ENCODE results near the gene STT3A.

The STT3A gene

DNA sequence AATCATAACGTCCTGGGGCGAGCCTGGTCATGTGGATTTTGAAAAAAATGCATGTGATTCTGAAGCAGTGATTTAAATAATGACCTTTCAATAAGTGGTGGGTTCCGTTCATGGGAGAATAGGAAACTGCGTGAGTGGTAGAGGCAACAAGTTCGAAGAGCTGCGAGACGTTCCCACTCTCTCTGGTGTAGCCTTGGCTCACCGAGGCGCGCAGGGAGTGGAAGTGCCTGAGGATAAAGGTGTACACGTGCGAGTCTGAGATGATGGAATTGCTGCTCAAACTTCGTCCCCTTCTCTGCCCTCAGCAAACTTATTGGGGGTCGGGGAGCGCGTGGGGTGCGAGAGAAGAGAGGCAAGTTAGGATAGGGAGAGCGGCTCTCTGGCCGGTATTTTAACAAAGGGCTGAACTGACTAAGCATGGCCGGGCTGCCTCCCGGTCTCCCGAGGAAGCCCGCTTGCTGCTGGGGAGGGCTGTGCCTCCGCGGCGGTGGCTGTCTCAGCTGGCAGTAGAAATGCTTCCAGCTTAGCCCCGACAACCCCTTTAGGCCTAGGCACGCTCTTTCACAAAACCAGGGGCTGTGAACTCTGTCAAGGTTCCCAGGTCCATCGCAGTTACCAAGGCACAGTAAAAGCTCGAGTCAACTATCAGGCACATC is 875 bp upstream of the STT3A start:
- DNase-seq, result no peak

DNA sequence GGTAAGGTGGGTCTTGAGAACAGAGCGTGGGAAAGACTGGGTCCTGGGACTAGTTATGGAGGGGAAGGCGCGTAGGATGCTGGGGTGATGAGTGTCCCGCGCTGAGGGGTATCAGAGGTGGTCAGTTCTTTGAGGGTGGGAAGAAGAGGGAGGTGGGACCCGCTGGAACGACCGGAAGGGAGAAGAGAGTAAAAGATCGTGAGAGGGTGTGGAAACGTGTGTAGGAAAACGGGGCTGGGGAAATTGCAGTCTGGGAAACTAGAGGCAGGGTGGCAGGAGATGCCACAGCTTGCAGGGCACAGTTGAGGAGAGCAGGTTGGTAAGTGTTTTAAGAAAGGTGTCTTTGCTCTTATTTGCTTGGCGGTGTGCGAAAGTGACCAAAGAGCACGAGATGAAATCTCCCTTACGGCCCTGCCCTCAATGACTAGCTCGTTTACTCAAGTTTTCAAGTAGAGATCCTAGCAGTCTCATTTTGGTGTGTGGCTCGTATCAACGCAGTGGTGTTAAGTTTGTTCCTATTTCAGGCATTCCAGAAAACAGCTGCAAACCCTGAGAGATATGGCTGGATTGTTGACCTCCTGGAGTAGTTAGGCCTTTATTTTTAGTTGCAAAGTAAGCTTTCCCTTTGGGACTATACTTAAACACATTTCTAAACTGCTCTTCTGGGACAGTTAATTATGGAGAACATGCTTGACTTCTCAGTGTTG is 615 bp downstream of the STT3A start:
- DNase-seq, result no peak

DNA sequence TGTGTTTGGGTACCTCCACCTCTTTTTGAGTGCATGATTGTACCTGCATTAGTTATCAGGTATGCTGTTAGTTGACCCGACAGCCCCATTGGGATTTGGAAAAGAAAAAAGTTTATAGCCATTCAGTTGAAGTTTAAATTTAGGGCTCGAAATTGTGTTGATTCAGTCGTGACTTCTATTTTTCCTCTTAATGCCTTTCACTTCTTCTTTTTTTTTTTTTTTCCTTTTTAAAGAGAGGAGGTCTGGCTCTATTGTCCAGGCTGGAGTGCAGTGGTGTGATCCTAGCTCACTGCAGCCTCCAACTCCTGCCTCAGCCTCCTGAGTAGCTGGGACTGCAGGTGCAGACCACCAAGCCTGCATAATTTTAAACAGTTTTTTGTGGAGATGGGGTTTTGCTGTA is 2.3 kb downstream of the STT3A start:
- DNase-seq, result no peak

DNA sequence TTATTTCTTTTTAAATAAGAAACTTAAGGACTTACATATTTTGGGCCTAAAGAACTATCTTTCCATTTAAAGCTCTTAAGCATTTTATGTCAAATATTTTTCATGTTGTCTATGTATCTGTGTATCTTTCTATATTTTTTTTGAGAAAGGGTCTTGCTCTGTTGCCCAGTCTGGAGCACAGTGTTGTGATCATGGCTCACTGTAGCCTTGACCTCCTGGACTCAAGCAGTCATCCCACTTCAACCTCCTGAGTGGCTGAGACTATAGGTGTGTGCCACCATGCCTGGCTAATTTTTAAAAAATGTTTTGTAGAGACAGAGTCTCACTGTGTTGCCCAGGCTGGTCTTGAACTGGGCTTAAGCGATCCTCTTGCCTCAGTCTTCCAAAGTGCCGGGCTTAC is 8.0 kb downstream of the STT3A start:
- no peak for DNase-seq

DNA sequence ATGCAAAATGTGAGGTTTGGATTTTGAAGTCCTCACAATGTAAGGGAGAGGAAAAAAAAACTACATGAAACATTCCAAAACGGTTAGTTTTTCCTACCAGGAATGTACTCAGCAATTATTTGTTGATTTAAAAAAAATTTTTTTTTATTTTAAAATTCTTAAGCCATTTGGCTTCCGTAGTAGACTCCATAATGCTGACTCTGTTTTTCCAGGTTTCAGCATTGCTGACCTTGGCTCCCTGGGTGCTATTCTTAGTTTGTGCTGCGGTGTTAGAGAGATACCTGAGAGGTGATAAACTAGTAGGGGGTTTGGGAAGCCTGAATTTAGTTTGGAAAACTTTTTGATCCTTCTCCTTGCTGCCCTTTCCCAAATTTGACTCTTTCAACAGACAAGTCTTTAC is 10.6 kb downstream of the STT3A start:
- no peak for DNase-seq

DNA sequence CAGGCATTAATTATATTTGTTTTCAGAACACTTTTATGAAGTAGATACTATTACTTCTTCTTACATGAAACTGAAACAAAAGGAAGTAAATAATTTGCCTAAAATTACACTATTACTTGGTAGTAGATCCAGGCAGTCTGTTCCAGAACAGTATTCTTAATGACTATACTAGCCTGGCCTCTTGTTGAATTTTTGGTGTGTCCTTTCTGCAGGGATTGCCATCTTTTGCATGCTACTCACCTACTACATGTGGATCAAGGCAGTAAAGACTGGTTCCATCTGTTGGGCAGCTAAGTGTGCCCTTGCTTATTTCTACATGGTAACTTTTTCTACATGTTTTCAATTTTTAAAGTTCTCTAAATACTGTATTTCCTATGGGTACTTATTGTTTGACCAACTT is 12.8 kb downstream of the STT3A start:
- DNase-seq, result no peak

DNA sequence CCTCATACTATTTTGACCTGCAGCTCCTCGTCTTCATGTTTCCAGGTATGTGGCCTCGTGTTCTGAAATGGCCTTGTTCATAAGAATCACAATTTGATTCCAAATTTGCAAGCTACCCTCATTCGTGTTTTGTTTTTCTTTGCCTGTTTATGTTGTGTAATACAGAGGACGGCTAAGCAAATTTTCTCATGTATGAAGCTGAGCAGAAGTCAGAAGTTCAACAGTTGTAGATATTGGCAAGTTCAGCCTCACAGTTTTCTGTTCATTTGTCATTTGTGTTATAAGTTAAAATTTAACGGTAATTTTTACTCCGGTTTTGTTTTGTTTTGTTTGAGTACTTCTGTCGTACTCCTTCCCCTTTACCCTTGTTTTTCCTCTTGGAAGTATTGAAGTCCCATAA is 16.9 kb downstream of the STT3A start:
- DNase-seq, result no peak

DNA sequence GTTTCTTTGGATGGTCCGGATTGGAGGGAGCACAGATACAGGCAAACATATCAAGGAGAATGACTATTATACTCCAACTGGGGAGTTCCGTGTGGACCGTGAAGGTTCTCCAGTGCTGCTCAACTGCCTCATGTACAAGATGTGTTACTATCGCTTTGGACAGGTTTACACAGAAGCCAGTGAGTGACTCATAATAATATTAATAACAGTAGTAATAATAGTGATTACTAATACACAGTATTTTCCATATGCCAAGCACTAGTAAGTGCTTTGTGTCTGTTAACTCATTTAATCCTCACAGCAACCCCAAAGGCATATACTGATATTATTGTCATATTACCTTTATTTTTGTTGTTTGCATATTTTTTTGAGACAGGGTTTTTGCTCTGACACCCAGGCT is 25.7 kb downstream of the STT3A start:
- no peak for DNase-seq

DNA sequence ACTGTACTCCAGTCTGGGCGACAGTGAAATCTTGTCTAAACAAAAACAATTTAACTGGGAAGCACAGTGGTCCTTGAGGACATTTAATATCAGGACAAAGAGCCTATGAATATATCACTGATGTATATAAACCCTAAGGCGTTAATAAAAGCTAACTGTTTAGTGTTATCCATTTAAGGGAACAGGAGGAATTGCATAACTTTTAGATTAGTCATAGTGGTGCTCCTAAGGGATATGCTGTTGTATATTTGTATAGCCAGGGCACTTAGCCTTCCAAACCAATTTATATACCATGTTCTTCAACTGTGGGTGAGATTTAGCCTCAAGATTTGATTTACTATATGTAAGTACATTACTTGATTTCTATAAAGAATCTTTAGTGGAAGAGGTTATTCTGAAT is 29.3 kb downstream of the STT3A start:
- DNase-seq, result no peak

DNA sequence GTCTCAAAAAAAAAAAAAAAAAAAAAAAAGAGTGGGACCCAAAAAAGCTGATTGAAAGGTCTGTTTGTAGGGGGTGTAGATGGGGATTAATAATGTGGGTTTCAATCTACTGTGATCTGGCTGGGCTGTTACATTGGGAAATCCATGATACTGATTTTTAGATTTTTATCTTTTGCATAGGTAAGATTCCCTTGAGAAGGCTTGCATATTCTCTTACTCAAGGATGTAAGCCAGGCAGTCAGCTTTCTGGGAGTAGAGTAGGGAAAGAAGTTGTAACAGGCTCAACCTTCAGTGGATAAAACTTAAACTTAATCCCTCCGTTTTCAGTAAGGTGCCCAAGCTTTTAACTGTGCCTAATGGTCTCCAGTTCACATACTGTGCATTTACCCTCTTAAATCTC is 30.4 kb downstream of the STT3A start:
- DNase-seq, result no peak

DNA sequence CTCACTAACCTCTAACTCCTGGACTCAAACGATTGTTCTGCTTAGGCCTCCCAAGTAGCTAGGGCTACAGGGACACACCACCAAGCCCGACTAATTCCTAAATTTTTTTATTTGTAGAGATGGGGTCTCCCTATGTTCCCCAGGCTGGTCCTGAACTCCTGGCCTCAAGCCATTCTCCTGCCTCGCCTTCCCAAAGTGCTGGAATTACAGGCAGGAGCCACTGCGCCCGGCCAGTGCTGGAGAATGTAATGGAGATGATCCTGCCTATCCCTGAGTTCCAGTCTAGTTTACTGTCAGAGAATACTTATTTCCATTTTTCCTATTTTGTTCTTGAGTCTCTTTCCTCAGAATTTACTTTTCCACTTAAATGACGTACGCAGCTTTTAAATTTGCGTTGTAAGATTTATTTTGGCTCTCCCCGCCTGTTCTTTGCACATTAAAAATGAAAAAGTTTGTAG is 32.1 kb downstream of the STT3A start, which contains the start of gene CHEK1:
Gene CHEK1, plus strand, starts transcription at position 408 of the 458 bp plus-strand sequence. CDS start 1,606 bp downstream, outside the sequence.
- no peak for DNase-seq

DNA sequence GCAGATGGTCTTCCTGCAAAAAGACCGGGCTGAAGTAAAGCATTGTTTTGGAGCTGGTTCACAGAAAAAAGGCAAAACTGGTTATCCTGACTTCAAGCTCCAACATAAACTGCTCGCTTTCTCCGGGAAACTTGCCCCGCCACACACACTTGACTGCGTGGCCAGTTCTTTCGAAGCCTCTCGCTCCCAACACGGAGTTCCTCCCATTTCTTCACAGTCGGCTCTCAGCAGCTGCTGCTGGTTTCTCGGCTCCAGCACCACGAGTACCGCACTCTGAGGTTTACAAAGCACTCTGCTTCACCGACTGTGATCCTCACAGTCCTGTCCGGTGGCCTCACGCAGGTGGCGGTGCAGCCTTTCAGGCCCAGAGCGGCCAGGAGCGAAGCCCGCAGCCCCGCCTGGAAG is 32.6 kb downstream of the STT3A start:
- DNase-seq, result no peak

DNA sequence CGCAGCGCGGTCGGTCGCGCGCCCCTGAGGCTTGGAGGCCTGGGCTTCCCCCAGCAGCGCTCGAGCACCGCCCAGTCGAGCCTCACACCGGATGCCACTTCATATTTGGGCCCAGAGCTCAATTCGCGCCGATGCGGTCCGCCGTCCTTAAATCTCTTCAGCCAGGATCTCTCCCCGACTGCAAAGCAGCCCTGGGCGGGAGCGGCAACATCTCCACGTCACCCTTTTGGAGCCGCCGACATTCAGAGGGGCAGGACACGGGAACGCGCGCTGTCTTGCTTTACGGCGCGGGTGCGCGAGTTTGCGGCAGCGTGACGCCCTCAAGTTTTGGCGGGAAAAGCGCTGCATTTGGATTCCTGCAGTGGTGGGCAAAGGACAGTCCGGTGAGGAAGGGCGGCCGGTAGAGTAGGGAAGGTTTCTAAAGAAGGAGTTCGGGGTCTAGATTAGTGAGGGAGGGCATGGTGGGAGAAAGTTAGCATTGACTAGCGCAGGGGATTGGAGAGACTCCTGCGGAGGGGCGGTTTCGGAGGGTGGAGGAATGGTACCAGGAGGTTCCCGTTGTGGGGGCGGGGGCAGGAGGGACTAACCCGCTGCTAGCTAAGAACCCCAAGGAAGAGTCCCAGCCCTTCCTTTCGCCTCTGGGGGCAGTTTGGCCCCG is 33.1 kb downstream of the STT3A start:
- peak; percentile 100 for DNase-seq

DNA sequence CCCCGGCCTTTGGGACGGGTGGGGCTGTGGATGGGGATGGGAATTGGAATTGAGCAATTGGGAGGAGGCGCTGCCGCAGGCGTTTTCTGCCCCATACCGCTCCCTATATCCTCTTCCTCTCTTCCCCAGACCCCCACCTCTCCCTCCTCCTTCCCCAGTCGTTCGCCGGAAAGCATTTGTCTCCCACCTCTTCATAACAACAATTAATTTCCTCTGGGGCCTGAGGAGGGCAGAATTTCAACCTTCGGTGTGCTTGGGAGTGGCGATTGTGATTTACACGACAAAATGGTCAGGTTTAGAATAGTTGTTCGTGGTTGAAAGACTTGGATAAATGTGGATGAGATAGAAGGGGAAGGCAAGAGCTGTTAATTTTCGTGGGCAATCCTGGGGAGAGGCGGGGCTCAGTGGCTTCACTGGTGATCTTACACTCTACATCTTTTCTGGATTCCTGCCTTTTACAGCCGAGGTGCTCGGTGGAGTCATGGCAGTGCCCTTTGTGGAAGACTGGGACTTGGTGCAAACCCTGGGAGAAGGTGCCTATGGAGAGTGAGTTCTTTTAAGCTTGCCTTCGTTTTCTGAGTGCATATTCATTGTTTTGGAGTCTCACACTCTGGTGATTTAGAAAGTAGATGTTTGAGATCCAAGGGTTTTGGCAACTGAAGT is 33.8 kb downstream of the STT3A start:
- no peak for DNase-seq

DNA sequence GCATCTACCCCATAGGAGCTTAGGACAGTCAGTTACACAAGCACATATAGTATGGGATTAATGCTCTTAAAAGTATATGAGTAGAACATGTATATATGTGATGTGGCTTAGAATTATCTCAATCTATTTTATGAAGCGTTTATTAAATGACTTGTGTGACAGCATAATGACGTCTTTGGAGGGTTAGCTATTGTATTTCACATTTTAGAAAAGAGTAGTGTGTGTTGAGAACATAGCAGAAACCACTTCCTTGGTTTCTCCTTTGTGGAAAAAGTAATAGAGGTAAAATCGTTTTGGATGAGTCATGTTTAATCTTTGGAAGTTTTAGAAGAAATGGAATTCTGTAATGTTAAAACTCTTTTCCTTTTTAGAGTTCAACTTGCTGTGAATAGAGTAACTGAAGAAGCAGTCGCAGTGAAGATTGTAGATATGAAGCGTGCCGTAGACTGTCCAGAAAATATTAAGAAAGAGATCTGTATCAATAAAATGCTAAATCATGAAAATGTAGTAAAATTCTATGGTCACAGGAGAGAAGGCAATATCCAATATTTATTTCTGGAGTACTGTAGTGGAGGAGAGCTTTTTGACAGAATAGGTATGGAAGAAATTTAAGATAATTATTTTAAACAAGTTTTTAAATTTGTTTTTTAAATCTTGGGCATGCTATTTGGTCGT is 34.7 kb downstream of the STT3A start:
- DNase-seq, result no peak

DNA sequence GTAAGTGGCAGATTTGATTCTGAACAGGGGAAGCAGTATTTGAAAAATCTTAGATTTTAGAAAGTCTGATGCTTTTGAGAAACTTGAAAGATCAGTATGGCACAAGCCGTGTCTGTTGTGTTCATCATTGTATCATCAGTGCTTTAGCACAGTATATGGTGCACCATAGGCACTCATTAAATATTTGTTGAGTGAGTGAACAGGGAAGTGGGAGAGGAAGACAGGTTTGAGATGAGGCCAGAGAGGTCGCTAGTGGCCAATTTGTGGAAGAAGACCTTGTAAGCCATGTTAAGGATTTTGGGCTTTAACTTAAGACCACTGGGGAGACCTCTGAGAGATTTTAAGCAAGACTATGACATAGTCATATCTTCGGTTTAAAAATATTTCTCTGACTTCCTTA is 45.2 kb downstream of the STT3A start:
- DNase-seq, result no peak

DNA sequence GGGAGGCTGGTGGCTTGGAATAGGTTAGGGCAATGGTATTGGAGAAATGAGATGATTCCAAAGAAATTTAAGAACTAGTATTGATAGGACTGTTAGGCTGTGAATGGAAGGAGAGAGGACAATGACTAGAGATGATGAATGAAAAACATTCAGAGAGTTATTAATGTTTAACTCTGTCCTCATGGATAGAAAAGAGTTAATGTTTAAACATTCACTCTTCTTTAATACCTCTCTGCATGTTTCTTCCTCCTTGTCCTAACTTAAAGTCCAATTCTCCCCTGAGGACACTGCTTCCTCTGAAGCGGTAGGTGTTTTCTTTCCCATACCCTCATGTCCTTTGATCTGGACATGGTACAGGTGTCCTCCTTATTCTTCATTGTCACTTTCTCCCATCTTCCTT is 45.7 kb downstream of the STT3A start:
- no peak for DNase-seq

DNA sequence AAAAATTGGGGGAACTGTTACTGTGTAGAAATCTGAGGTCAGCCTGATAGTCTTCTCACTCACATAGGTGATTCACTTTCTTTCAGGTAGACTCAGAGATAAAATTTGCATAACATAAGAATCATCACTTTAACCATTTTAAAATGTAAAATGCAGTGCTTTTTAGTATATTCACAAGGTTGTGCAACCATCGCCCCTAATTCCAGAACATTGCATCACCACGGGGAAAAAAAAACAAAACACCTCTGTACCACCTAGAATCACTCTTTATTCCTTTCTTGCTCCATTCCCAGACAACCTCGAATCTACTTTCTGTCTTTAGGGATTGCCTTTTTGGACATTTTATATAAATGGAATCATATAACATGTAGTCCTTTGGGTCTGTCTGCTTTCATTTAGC is 53.2 kb downstream of the STT3A start:
- no peak for DNase-seq

DNA sequence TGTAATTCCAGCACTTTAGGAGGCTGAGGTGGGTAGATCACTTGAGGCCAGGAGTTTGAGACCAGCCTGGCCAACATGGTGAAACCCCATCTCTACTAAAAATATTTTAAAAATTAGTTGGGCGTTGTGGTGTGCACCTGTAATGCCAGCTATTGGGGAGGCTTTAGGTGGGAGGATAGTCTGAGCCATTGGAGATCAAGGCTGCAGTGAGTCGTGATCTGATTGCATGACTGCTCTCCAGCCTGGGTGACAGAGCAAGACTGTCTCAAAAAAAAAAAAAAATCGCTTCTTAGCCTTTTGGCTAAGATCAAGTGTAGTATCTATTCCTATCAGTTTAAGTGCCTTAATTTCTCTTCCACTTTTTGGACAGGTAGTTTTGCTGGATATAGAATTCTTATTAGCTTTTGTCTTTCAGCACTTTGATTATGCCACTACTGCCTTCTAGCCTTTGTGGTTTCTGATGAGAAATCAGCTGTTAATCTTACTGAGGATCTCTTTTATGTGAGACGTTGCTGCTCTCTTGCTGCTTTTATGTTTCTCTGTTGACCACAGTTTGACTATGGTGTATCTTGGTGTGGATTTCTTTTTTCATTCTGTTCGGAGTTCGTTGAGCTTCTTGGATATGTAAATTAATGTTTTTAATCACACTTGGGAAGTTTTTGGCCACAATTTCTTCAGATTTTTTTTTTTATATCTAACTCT is 57.0 kb downstream of the STT3A start:
- DNase-seq, result no peak

DNA sequence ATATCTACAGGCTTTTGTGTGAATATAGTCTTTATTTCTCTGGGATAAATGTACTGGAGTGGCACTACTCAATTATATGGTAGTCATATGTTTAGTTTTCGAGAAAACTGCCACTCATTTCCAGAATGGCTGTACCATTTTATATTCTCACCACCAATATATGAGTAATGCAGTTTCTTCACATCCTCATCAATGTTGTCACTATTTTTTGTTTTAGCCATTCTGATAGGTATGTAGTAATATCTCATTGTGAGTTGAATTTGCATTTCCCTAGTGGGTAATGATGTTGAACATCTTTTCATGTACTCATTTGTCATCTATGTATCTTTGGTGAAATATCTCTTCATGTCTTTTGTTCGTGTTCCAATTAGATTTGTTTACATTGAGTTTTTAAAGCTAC is 70.0 kb downstream of the STT3A start:
- no peak for DNase-seq

DNA sequence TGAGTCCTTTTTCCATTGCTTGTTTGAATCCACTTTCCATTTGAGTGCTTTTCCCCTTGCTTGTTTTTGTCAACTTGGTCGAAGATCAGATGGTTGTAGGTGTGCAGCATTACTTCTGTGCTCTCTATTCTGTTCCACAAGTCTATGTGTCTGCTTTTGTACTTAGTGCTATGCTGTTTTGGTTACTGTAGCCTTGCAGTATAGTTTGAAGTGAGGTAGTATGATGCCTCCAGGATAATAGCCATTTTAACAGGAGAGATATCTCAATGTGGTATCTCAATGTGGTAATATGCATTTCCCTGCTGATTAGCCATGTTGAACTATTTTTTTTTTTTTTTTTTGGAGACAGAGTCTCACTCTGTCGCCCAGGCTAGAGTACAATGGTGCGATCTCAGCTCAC is 71.3 kb downstream of the STT3A start:
- DNase-seq, result no peak

DNA sequence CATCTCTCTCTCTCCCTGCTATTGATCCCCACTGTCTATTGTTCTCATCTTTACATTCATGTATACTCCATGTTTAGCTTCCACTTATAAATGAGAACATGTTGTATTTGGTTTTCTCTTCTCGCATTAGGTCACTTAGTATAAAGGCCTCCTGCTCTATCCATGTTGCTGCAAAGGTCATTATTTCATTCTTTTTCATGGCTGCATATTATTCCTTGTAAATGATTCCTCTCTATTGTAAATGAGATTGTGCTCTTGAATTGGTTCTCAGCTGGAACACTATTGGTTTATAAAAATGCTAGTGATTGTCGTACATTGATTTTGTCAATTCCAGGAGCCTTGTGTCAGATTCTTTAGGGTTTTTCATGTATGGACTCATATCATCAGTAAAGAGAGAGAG is 74.5 kb downstream of the STT3A start:
- DNase-seq, result no peak

Measured in retina (tissue), 1 donor.